Measurements from ENCODE around the gene OCRL.
"Not testable (repeated sequence)": the region's sequence is repeated elsewhere in the genome, so short reads cannot be mapped to it uniquely, and the experiment has no call there.

OCRL gene

GRCh38 chrX:129568349-129568748 is 28.3 kb downstream of the OCRL start:
- Histone ChIP-seq H3K36me3 (replicated peaks) (no peaks in the 10 kb centered on the region), H3K4me3 (ENCODE audit: low read depth, low read length) (no peak overlapping the region)
- DNase-seq: no peak

GRCh38 chrX:129572422-129572821 is 32.4 kb downstream of the OCRL start:
- H3K27me3 ChIP-seq (replicated peaks): no peaks in the 10 kb centered on the region
- peaks cover 13% of the 10 kb centered on the region for H3K36me3 ChIP-seq (replicated peaks)
- TF ChIP-seq CTCF (IDR thresholded peaks at IDR 0.05; ENCODE audit: low read depth, low read length, missing control alignments): no peak
- DNase-seq: no peak
- in situ Hi-C loops (cut with HindIII; ENCODE audit: low pct_ligation_motif_present, low sequenced_read_pairs): no loop called here
- H3K27ac ChIP-seq: no peak overlapping the region
- H3K4me3 ChIP-seq (ENCODE audit: low read depth, low read length): no peak overlapping the region

More at GRCh38 chrX:129568349-129568748, 28.3 kb downstream of the OCRL start:
- Histone ChIP-seq H3K27me3 (replicated peaks) (no peaks in the 10 kb centered on the region), H3K27ac (no peak overlapping the region)
- in situ Hi-C loops (cut with HindIII; ENCODE audit: low pct_ligation_motif_present, low sequenced_read_pairs): no loop called here
- no peak for TF ChIP-seq CTCF (IDR thresholded peaks at IDR 0.05; ENCODE audit: low read depth, low read length, missing control alignments)

GRCh38 chrX:129573652-129574051 is 33.6 kb downstream of the OCRL start:
- H3K27ac ChIP-seq; H3K4me3 ChIP-seq (ENCODE audit: low read depth, low read length); H3K27me3 ChIP-seq (replicated peaks); in situ Hi-C loops (cut with HindIII; ENCODE audit: low pct_ligation_motif_present, low sequenced_read_pairs); DNase-seq: not testable (repeated sequence)
- H3K36me3 ChIP-seq (replicated peaks): peaks cover 13% of the 10 kb centered on the region

- no peak for TF ChIP-seq CTCF (IDR thresholded peaks at IDR 0.05; ENCODE audit: low read depth, low read length, missing control alignments)
- no peak for DNase-seq
- Histone ChIP-seq H3K27me3 (replicated peaks) (no peaks in the 10 kb centered on the region), H3K27ac (no peak overlapping the region), H3K36me3 (replicated peaks) (peaks cover 13% of the 10 kb centered on the region), H3K4me3 (ENCODE audit: low read depth, low read length) (no peak overlapping the region)
- in situ Hi-C loops (cut with HindIII; ENCODE audit: low pct_ligation_motif_present, low sequenced_read_pairs): no loop called here
Measured at GRCh38 chrX:129574214-129574613, 34.2 kb downstream of the OCRL start.

GRCh38 chrX:129576539-129576938 is 36.5 kb downstream of the OCRL start:
- no peak for TF ChIP-seq CTCF (IDR thresholded peaks at IDR 0.05; ENCODE audit: low read depth, low read length, missing control alignments)
- no peaks in the 10 kb centered on the region for H3K27me3 ChIP-seq (replicated peaks)
- no peak overlapping the region for H3K4me3 ChIP-seq (ENCODE audit: low read depth, low read length)
- H3K27ac ChIP-seq: no peak overlapping the region
- in situ Hi-C loops (cut with HindIII; ENCODE audit: low pct_ligation_motif_present, low sequenced_read_pairs): no loop called here
- peaks cover 13% of the 10 kb centered on the region for H3K36me3 ChIP-seq (replicated peaks)
- no peak for DNase-seq

- Histone ChIP-seq H3K27me3 (replicated peaks) (no peaks in the 10 kb centered on the region), H3K36me3 (replicated peaks) (peaks cover 13% of the 10 kb centered on the region), H3K27ac (peak overlapping the region; percentile 65), H3K4me3 (ENCODE audit: low read depth, low read length) (no peak overlapping the region)
- in situ Hi-C loops (cut with HindIII; ENCODE audit: low pct_ligation_motif_present, low sequenced_read_pairs): no loop called here
- no peak for TF ChIP-seq CTCF (IDR thresholded peaks at IDR 0.05; ENCODE audit: low read depth, low read length, missing control alignments)
- peak; percentile 87 for DNase-seq
Measured at GRCh38 chrX:129577473-129577872, 37.4 kb downstream of the OCRL start.
